Cerebellar cortex (tissue), 1 donor: ENCODE results near the gene COG2.
A peak's percentile ranks its signal among the peaks of the same experiment; 100 is the strongest.

ENCODE experiments used
- DNase-seq: peaks from one replicate; pipeline ENCODE4 v3.0.0-alpha.2; 2015; ENCODE audit warnings: low spot score

Gene COG2

GRCh38 chr1:230700132-230700531 lies 57.9 kb downstream of the COG2 start:
- DNase-seq: no peak

- peak; percentile 61 for DNase-seq
These were observed 59.2 kb downstream of the COG2 start for GRCh38 chr1:230701434-230701833.

- peak; percentile 77 for DNase-seq
These were observed 59.9 kb downstream of the COG2 start for GRCh38 chr1:230701895-230702768.

GRCh38 chr1:230702934-230703678 lies 60.8 kb downstream of the COG2 start:
- DNase-seq: no peak

GRCh38 chr1:230703679-230704385 lies 61.6 kb downstream of the COG2 start:
- DNase-seq: no peak

- DNase-seq: no peak
These were observed 62.5 kb downstream of the COG2 start for GRCh38 chr1:230704830-230705229.

- DNase-seq: no peak
These were observed 63.2 kb downstream of the COG2 start for GRCh38 chr1:230705289-230706019.

GRCh38 chr1:230706020-230706699 lies 63.9 kb downstream of the COG2 start:
- DNase-seq: no peak

- DNase-seq: no peak
These were observed 64.8 kb downstream of the COG2 start for GRCh38 chr1:230706887-230707731.

- DNase-seq: no peak
These were observed 65.7 kb downstream of the COG2 start for GRCh38 chr1:230707732-230708630.

GRCh38 chr1:230708631-230709580 lies 66.6 kb downstream of the COG2 start:
- no peak for DNase-seq

GRCh38 chr1:230709619-230710542 lies 67.6 kb downstream of the COG2 start:
- DNase-seq: no peak

GRCh38 chr1:230710543-230710904 lies 68.2 kb downstream of the COG2 start:
- DNase-seq: no peak

- no peak for DNase-seq
These were observed 69.0 kb downstream of the COG2 start for GRCh38 chr1:230711245-230711644.

GRCh38 chr1:230712470-230712942 lies 70.2 kb downstream of the COG2 start:
- peak; percentile 89 for DNase-seq

GRCh38 chr1:230713138-230713537 lies 70.9 kb downstream of the COG2 start:
- DNase-seq: no peak

GRCh38 chr1:230713547-230713914 lies 71.2 kb downstream of the COG2 start:
- no peak for DNase-seq
